Endometrial microvascular endothelial cells (primary cell): ENCODE results near the gene PBX1. TPM values are rescaled to one million over a fixed set of nuclear protein-coding genes. Genes with fewer than 3 reads are reported as not detected.

Experiments
- in situ Hi-C: cut with HindIII; loops from 2 replicates; pipeline ENCODE4 v1.10.0; 2017; ENCODE audit warnings: low sequenced_read_pairs, low pct_unique_long_range_greater_than_20kb; ENCODE audit errors: inconsistent ontology term
- total RNA-seq: library from RNA; depleted of rRNA; stranded (reverse); fragments of >200 nt; gene quantifications from one replicate; pipeline ENCODE4 v1.2.3, GENCODE V29; 2015; ENCODE audit errors: inconsistent ontology term

Gene PBX1
- total RNA-seq, 1 donor from 2014 or later = 3.1 TPM

DNA sequence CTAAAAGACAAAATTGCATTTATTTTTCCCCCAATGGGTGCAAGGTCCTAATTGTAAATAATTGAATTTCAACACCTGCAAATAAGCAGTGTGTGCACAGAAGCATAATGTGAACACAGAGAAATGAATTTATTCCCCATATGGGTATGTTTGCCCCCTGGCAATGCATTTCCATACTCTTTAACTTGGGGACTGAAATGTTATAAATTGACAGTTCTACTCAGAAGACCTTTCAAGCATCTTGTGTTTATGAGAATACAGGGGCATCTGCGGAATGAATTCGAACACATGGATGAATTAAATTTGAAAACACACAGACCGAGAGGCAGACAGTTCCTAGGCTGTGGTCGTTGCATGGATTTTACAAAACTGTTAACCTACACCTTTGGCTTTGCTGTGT is 3.5 kb downstream of the PBX1 start:
- in situ Hi-C loops = no loop called here

- in situ Hi-C loops = no loop called here
Measured at GRCh38 chr1:164562947-164563520, 4.0 kb downstream of the PBX1 start.

DNA sequence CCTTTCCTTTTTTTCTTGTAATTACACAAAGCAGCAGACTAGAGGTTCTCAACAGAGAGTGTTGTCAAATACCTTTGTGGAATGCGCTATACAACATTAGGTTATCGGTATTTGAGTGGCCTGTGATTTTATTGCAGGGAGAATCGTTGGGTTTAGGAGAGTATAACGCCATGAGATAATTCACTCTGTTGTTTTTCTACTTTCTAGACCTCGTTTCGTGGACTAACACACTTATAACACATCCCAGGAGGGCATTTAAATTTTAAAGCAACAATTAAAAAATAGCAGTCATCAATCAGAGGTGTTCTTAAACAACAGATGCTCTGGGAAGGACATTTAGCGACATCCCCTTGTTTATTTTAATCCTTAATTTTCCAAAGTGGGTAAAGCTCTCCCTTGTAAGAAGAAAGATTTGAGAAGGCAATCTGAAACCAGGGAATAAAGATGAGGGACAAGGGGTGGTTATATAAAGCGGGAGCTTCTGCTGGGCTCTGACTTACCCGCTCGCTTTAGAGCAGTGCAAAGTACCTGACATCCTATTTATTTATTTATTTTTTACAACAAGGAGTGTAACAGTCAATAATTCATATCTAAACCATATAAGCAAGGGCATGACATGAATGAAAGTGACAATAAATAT is 4.9 kb downstream of the PBX1 start:
- in situ Hi-C loops = no loop called here

- in situ Hi-C loops = no loop called here
Measured at GRCh38 chr1:164564378-164564777, 5.4 kb downstream of the PBX1 start.

DNA sequence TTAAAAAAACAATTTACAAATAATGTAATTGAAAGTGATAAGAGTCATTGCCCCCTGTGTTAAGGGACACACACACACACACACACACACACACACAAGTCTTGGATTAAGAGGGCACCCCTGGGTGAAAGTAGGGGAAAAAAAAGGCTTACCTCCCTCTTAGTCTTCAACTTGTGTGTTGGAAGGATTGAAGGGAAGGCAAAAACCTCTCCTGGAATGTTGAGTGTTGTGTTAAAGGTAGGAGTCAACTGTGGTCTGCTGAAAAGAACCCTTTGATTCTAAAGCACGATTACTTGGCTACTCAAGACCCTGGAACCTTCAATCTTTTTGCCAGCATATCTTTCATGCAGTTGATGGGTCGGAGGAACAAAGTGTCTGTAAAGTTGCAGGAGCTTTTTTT is 6.4 kb downstream of the PBX1 start:
- in situ Hi-C loops = no loop called here

- in situ Hi-C loops = no loop called here
Measured at GRCh38 chr1:164567774-164568173, 8.8 kb downstream of the PBX1 start.

GRCh38 chr1:164569241-164569640 is 10.3 kb downstream of the PBX1 start:
- in situ Hi-C loops = no loop called here

DNA sequence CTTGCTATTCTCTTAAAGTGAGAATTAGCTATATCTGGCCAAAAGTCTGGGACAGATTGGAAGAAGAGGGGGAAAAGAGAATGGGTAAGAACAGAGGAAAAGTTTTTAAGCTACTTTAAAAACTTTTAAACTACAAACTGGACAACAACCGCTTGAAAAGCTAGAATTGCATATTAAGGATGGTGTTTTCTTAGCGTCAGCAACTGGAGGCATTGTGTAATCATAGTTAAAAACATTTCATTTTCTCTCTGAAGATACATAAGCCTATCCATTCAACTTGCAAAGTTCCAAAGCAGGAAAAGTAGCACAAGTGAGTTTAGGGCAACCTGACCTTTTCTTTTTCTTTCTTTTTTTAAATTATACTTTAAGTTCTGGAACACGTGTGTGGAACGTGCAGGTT is 10.9 kb downstream of the PBX1 start:
- in situ Hi-C loops = no loop called here

DNA sequence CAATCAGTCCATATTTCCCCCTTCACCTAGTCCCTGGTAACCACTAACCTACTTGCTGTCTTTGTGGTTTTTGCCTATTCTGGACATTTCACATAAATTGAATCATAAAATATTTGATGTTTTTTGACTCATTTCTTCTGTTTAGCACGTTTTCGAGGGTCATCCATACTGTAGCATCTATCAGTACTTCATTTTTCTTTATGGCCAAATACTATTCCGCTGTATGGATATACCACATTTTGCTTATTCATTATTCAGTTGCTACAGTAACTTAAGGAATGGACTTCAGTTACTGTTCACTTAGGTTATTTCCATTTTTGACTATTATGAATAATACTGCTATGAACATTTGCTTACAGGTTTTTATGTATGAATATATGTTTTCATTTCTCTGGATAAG is 12.3 kb downstream of the PBX1 start:
- in situ Hi-C loops = no loop called here

GRCh38 chr1:164575356-164575886 is 16.4 kb downstream of the PBX1 start:
- in situ Hi-C loops = no loop called here

DNA sequence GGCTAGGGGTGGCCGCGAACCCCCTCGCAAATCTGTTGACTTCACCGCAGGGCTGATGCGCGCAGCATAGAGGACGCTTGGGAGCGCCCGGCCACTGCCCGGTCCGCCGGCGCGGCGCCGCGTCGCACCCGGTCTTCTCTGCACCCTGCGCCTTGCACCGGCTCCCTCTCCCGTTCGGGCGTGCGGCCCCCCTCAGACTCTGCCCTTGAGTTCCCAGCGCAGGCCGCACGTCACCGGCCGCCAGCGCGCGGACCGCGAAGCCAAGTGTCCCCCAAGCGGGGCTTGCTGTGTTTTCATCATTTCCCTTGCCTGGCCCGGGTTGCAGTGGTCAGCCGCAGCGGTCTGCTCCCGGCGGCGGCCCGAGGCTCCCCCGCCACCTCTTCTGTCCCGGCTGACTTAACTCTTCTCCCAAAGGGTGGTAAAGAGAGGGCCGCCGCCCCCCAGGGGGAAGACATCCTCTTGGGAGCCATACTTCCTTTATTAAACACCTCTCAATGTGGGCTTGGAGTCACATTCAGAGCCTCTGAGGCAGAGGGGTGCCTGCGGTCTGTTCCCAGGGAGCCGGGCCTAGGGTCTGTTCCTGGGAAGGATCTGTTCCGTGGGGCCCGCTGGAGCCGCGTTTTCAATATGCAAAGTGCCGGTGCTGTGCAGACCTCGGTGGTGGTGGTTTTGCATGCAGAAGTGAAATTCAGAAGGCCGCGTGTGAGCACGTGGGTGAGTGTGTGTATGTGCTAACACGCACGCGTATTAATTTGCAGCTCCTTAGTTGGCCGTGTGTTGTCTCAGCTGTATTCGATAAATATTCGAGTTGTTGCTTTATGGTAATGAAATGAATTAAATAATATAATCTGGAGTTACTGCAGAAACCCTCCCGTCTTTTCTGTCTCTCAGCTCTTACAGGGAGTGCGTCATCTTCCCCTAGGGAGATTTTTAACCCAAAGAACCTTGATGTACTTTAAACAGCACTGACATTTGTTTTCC is 17.6 kb downstream of the PBX1 start:
- in situ Hi-C loops = no loop called here

DNA sequence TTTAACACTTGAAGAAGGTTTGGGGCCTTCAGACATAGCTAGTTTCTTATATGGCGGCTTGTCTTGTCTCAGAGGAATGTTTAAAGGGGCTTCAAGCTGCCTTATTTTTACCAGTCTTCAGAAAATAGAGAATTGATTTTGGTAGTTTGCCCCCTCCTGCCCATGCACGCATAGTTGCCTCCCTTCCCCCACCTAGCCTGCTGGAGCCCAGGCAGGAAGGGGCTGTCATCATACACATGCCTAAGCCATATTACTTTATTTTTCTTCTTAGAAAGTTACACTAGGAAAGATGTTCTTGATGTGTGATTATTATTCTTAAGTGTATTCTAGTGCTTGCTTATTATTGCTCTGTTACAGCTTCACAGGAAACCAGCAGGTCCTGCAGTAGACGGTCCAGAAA is 18.3 kb downstream of the PBX1 start:
- in situ Hi-C loops = no loop called here

- in situ Hi-C loops = no loop called here
Measured at GRCh38 chr1:164578479-164579200, 19.7 kb downstream of the PBX1 start.

GRCh38 chr1:164579381-164579780 is 20.4 kb downstream of the PBX1 start:
- in situ Hi-C loops = no loop called here

- in situ Hi-C loops = no loop called here
Measured at GRCh38 chr1:164581762-164582161, 22.8 kb downstream of the PBX1 start.

DNA sequence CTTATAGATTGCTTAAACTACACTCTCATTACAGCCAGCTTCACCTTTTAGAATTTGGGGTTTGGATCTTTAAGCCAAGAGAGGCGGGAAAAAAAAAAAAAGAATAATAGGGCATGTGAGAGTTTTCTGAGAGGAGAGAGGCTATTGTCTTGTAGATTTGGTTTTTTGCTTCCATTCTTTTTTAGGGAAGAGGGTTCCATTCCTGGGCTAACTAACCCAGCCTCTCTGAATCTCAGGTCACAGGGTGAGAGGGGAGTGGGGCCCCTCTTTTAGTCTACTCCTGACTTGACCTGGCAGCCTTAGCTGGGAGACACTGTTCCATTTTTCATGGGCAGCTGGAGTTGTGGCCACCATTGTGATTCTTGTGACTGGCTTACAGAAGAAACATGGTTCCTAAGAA is 24.2 kb downstream of the PBX1 start:
- in situ Hi-C loops = no loop called here

DNA sequence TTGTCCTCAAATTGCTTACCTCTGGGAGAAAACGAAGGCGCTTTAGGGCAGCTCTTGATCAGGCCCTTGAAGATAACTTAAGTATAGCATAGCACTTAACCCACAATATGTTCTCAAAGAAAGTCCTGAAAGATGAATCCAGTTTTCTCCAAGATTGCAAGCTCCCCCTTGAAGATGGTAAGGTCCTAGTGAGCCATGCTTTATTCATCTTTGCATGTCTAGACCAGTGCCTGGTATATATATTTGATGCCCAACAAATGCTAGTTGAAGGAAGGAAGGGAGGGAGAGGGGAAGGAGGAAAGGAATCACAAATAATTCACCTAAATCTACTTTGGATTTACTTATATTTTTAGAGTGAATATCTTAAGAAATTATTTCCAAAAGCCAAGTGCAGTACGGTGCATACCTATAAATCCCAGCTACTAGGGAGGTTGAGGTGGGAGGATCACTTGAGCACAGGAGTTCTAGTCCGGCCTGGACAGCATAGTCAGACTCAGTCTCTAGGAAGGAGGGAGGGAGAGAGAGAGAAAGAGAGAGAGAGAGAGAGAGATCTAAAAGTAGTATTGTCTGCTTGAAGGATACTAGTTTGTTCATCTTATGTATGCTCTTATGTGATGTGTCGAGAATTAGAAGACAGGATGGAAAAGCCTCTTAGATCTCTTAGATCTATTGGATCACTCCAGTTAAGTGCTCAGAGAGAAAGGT is 25.0 kb downstream of the PBX1 start:
- in situ Hi-C loops = no loop called here

DNA sequence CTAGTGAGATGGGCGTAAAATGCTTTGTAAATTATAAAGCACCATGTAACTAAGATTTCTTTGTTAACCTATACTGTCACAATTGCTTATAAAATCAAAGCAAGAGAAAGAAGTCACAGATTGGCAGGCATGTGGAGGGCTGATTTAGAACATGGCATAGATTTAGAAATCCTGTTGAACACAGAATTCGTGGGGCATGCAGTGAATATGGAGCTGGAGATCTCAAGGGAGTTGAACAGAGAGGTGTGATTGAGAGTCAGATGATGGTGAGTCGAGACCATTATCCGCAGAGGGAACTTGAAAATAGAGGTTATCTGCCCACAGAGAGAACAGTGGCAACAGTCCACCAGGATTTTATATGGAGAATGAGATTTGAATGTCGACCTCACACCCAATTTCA is 27.6 kb downstream of the PBX1 start:
- in situ Hi-C loops = no loop called here
